T1000 (cell line): ENCODE results near the gene CKM.
A peak's percentile ranks its signal among the peaks of the same experiment; 100 is the strongest.

Source experiments
- DNase-seq: peaks from one replicate; lab custom pipeline; 2025; ENCODE audit warnings: mixed read lengths; lab: John Stamatoyannopoulos, UW

CKM gene

GRCh38 chr19:45322744-45323281, at the start of gene CKM:
TSS of gene CKM (minus strand) at chr19:45322875. CDS start at chr19:45319713, 3,162 bp downstream.
- DNase-seq = no peak

DNA sequence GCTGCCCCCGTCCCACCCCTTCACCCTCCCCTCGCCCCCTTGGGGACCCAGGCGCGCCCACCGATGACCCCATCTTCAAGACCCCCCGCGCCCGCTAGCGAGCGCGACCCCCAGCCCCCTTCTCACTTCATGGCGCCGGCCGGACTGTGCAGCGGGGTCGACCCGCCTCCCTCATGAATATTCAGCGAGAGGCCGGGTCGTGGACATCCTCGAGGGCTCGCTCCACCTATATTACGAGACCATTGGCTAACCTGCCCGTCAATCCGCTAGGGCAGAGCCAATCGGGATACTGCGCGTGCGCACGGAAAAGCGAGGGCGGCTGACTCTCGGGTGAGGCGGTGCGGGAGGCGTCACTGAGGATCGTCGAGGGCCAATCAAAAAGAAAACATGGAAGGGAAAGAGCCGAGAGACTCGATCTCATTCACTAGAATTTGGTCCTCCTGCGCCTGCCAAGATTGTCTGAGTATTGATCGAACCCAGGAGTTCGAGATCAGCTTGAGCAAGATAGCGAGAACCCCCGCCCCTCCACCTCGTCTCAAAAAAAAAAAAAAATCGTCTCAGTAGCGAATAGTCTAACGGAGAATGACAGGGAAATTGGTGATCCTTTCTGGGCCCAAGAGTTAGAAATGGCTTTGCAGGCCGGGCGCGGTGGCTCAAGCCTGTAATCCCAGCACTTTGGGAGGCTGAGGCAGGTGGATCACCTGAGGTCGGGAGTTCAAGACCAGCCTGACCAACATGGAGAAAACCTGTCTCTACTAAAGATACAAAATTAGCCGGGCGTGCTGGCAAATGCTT, 47.9 kb upstream of the CKM start, which contains the start of gene ERCC2:
ERCC2 (minus strand) TSS at position 164 of the 795 bp plus-strand sequence; CDS start at position 131, 33 bp downstream.
- peak; percentile 98 for DNase-seq

DNA sequence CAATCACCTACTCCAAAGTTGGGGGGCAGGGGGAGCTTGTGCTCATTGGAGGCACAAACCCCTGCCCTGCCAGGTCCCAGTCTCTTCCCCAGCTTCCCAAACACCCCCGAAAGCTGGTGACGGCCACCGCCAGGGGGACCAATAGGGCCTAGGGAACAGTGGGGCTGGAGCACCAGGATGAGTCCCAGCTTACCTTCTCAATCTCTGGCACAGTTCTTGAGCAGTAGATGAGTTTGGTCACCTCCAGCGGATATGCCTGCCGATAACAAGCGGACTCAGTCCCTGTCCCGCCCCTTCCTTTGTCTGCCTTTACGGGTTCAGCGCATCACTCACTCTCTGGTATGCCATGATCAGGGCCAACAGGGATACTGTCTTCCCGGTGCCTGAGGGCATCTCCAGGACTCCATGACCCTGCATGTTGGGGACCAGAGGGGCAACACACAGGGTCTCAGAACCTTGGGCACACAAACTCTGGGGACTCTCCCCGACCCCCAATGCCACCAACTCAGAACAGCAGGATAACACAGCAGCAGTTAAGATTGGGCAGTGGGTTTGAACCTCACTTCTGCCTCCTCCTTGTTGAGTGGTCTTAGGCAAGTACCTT, 46.2 kb upstream of the CKM start:
- no peak for DNase-seq

- no peak for DNase-seq
These were observed 45.5 kb upstream of the CKM start for GRCh38 chr19:45368127-45368526.

GRCh38 chr19:45364696-45365095, 42.0 kb upstream of the CKM start:
- no peak for DNase-seq

DNA sequence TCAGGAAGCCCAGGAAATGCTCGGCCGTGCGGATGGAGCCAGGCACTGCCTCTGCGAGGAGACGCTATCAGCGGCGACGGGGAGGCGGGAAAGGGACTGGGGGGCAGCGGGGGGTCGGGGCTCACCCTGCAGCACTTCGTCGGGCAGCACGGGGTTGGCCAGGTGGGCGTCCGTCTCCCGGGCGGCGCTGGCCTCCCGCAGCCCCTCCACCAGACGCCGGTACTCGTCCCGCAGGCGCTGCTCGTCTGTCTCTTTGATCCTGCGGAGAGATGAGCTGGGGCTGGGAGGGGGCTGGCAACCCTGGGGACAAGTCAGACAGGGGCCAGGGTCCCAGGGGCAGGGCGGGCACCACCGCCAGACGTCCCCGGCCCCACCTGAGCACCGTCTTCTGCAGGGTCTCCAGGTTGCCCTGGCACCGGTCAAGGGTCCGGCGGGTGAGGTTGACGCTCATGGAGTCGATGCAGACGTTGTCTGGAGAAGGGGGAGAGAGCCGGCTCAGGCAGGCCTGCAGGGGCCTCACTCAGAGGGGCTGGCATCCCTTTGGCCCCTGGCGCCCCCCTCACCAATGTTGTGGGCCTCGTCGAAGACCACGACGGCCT, 41.3 kb upstream of the CKM start:
- DNase-seq = no peak

GRCh38 chr19:45362291-45362690, 39.6 kb upstream of the CKM start:
- DNase-seq = no peak

DNA sequence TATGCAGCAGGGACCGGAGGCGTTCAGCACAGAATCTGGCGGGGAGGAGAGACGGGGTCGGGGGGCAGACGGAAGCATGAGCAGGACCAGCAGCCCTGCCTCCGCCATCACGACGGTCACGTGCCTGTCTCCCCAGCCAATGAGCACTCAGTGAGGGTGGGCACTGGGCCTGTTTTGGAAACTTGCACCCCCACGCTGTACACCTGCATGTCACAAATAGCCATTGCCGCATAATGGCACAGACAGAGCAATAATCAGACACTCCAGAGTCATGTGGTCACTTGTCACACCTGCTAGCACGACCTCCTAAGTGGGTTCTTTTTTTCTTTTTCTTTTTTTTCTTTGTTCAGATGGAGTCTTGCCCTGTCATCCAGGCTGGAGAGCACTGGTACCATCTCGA, 38.9 kb upstream of the CKM start:
- no peak for DNase-seq

GRCh38 chr19:45358213-45358792, 35.6 kb upstream of the CKM start:
- no peak for DNase-seq

- DNase-seq = no peak
These were observed 34.7 kb upstream of the CKM start for GRCh38 chr19:45357445-45357783.

- DNase-seq = no peak
These were observed 34.2 kb upstream of the CKM start for GRCh38 chr19:45356760-45357444.

DNA sequence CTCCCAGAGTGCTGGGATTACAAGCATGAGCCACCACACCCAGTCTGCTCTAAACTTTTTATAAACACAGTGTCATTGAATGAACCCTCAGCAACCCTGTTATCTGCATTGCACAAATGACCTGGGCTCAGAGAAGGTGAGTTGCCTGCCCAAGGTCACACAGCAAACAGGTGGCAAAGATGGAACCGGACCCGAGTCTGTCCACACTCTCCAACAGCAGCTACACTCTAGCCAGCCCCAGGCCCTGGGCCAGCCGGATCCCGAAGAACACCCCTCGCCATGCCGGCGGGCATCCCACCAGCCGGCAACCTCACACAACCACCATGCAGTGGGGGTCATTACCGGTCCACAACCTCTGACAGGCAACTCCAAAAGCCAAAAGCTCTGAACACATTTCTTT, 33.2 kb upstream of the CKM start:
- DNase-seq = no peak

DNA sequence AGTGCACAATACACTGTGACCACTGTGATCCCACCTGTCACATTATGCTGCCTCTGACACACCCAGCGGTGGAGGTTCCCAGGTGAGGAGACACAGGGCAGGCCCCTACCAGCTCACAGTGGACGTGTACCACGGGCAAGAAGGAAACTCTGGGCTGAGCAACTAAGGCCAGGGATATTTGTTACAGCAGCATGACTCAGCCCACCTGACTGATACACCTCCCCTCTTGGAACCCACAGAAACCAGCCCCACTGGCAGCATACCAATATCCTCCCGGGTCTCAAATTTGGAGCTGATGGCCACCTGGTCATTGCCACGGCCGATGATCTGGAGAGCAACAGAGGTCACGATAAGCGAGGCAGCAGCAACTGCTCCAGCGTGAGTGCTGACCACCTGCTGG, 32.7 kb upstream of the CKM start:
- no peak for DNase-seq

DNA sequence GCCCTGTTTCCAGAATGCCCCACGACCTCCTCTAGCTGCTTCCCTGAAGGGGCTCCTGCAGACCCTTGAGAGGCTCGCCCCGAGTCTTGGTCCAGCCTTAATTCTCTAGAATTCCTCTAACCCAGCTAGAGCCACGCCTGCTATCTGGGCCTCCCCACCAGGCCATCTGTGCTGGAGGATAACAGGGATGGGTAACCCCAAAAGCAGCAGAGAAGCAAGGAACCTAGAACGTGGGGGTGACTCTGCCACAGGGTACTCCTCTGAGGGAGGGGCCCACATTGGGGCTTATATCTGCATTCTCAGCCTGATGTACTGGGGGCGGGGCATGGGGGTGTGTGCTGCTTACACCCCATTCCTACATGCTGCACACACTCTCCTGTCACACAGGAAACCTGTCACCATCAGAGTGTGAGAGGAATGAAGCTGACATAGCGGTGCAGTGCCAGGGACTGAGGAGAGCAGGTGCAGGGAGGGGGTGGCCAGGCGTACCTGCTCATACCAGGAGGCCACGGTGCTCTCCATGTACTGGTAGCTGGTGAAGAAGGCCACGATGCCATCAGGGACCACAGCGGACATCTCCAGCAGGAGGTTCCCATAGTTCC, 31.7 kb upstream of the CKM start:
- no peak for DNase-seq

GRCh38 chr19:45352914-45353796, 30.5 kb upstream of the CKM start:
- DNase-seq = no peak

GRCh38 chr19:45352471-45352870, 29.8 kb upstream of the CKM start:
- DNase-seq = no peak

GRCh38 chr19:45352062-45352461, 29.4 kb upstream of the CKM start:
- no peak for DNase-seq

DNA sequence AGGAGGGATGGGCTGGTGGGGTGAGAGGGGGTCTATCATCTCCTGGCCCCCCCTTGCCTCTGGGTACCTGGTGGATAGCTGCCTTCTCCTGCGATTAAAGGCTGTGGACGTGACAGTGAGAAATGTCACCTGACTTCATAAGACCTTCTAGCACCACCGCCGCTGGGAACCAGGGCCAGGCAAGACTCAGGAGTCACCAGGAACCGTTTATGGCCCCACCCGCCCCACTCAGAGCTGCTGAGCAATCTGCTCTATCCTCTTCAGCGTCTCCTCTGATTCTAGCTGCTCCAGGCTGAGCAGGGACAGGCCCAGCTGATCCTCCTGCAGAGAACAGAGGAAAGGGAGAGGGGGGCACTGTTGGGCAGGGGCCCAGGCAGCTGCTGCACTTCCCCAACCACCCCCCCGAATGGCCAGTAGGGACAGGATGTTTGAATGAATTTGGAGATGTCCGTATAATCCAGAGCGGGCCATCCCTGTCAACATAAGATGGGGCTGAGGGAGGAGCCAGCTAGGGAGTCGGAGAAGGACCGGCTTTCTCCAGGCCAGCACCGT, 28.8 kb upstream of the CKM start:
- no peak for DNase-seq

- no peak for DNase-seq
These were observed 27.9 kb upstream of the CKM start for GRCh38 chr19:45350477-45351058.

DNA sequence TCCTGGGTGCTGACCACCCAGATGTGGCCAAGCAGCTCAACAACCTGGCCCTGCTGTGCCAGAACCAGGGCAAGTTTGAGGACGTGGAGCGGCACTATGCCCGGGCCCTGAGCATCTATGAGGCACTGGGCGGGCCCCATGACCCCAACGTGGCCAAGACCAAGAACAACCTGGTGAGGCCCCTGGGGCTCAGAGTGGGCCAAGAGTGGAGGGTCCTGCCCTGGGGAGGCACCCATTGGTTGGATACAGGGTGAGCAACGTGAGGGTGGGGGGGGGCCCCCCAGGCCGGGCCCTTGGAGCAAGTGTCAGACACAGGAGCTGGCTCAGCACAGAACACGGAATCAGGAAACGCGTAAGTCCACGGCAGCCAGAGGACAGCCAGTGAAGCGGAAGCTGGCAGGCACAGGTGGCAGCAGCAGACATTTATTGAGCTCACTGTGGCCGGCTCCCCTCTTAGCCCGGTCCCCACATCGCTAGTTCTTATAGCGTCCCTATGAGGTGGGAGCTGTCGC, 26.8 kb upstream of the CKM start:
- no peak for DNase-seq
